Stimulated activated CD4-positive, alpha-beta T cell treated with anti-CD3 and anti-CD28 coated beads, TNF-alpha, amount 100 ng/mL, for 48 hours (primary cell): ENCODE data around the gene DIAPH3.

Experiments
- DNase-seq, 3 donors: peaks; one replicate each; pipeline ENCODE4 v3.0.0-alpha.2; 2020; ENCODE audit warnings: low read depth in 3 of 3

DIAPH3 gene

DNA sequence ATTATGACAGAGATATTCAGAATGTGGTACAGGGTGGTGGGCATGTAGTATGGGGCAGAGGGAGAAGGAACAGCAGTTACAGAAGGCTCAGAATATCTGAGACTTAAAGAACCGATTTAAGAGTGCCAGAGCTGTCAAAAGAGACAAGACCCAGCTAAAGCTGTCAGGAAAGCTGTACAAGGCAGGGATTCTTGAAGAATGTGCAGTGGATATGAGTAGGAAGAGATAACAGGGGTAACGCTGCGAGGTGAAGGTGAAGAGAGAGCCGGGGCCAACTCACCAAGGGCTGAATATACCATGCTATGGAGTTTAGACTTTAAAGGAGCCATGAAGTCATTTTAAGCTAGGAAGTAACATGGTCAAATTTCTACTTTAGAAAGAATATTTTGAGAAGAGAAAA is 381.0 kb downstream of the DIAPH3 start:
- no peak for DNase-seq

GRCh38 chr13:59780058-59780457 is 383.7 kb downstream of the DIAPH3 start:
- no peak for DNase-seq

- no peak for DNase-seq
These were observed 386.6 kb downstream of the DIAPH3 start for GRCh38 chr13:59776924-59777690.

GRCh38 chr13:59774491-59774971 is 389.2 kb downstream of the DIAPH3 start:
- no peak for DNase-seq

GRCh38 chr13:59771272-59771671 is 392.5 kb downstream of the DIAPH3 start:
- no peak for DNase-seq

DNA sequence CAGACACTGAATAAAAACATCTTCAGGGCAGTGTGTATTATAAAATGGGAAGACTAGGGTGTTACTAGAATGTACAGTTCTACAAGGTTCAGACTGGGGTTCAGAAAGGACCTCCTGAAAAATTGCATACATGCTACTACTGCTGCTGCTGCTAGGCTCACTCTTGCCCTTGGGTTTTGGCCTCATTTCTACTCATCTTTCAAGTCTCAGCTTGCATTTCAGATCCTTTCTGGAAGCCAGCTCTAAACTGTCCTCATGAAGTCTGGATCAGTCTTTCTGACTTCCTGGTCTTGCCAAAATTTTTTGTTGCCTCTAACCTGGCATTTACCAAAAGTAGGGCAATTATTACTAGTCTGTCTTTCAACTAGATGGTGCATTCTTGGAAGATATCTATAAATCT is 393.3 kb downstream of the DIAPH3 start:
- DNase-seq: no peak

- no peak for DNase-seq
These were observed 397.5 kb downstream of the DIAPH3 start for GRCh38 chr13:59766236-59766635.

GRCh38 chr13:59755632-59756290 is 408.0 kb downstream of the DIAPH3 start:
- no peak for DNase-seq

DNA sequence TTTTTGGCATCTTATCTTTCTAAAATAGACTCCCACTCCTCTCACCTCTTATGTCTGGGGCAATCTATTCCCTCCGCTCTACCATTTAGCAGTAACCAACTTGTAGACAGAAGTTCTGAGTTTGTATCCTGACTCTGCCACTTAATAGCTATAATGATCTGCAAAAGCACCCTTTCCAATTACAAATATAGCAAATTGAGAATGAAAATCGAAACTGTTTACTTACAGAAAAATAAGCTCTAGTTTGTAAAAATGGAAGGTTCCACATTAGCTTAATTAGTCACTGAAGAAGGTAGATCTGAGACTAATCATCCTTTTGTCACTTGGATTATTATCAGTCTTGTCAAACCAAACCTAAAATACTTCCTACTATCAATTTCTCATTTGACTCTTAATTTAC is 409.3 kb downstream of the DIAPH3 start:
- no peak for DNase-seq

DNA sequence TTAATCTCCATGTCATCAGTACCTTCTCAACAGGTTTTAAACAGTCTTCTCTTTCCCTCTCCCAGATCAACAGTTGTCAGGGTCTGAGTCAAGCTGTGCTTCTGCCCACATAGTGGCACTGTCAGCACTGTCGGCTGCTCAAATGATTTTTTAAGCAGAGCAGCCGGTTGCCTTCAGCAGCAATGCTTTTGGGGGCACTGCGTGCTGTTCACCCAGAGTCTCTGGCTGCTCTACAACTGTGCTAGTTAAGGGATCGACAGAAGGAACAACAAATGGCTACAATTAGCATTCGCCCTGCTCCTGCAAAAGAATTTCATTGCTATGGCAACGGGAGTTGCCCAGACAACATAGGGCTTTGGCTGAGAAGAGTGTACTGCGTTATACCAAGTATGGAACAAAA is 412.9 kb downstream of the DIAPH3 start:
- DNase-seq: no peak

DNA sequence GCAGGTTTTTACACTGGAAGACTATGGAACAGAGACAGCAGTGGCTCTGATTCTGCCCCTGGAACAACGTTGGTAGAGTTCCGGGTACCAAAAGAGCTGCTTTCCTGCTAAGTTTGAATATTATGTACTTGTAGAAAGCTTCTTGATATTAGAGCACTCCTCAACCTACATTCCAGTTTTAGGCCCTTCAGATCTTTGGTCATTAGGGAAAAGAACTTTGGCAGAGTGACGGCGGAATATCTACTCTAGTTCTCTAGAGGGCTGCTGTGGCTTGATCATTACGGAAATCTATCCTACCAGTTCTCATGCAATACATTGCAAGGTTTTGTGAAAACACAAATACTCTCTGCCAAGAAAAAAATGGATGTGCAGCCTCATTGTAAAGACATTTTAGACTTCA is 415.7 kb downstream of the DIAPH3 start:
- no peak for DNase-seq

DNA sequence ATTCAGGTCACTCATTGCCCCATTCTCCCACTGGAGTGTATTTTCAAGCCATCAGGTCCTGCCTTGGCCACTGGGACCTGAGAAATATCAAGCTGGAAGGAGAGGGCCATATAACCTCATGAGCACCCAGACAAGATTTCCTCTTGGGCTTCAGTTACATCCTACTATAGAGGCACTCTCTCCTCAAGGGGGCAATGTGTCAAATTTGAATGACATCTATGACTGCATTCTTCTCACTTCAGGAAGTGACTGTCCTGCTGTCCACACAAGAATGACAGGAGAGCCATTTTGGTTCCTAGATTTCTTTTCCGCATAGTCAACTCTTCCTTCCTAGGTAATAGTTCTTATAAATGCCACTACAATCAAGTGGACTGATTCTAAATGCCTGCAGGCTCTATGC is 416.2 kb downstream of the DIAPH3 start:
- no peak for DNase-seq

GRCh38 chr13:59746291-59746962 is 417.3 kb downstream of the DIAPH3 start:
- no peak for DNase-seq

DNA sequence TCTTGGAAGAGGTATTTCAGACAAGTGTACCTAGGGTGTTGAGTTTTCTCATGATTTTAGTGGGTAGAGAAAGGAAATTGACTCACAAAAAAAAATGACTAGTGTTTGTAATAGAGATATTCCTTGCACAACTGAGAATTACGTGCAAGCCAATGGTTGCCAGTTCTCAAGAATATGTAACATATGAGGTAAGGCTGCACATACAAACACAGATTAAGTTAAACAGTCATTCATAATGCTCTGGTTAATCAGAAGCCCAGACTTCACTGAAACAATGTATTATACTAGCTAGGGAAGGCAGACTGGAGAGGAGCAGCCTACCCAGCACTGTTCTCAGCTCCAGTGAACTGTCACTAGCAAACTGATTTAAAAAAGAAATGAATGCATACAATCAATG is 418.3 kb downstream of the DIAPH3 start:
- DNase-seq: no peak

DNA sequence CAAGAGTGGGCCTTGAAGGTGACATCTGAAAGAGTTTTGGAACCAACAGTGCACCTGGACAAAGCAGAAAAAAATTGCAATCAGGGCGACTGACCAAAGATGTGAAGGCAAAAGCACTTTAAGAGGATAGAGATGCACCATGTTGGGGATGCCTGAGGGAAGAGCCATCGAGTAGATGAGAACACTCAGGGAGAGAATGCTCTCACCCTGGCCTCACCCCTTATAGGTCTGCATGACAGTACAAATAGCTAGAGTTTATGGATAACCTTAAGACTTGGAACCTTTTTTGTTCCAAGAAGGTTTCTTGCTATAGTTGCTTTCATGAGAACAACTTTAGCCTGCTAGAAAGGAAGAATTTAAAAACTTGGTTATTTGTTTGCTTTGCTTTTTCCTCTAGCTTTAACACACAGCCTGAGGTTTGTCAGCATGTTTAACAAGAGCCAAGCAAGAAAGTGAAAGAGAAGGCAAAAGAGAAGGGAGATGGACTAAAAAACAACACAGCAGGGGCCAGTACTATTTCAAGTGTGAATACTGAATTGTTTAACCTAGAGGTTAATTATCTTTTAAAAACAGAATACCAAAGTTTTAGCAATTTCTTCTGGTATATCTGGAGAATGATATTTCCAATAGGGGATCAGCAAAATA is 418.9 kb downstream of the DIAPH3 start:
- no peak for DNase-seq

GRCh38 chr13:59743195-59743594 is 420.5 kb downstream of the DIAPH3 start:
- DNase-seq: no peak

DNA sequence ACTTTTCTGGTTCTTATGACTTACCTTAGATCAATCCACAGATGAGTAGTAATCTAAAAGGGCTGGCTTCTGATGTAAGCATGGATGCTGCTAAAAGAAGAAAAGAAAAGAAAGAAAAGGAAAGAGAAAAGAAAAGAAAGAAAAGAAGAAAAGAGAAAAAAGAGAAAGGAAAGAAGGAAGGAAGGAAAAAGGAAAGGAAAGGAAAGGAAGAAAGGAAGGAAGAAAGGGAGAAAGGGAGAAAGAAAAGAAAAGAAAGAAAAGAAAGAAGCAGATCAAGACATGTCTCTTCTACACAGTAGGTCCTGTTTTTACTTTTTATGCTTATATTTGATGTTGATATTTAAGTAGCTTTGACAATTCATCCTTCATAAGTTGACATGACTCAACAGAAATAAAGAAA is 421.3 kb downstream of the DIAPH3 start:
- DNase-seq: no peak

- no peak for DNase-seq
These were observed 424.8 kb downstream of the DIAPH3 start for GRCh38 chr13:59738921-59739320.

- no peak for DNase-seq
These were observed 429.3 kb downstream of the DIAPH3 start for GRCh38 chr13:59734393-59734792.

GRCh38 chr13:59733744-59734143 is 430.0 kb downstream of the DIAPH3 start:
- DNase-seq: no peak

GRCh38 chr13:59730026-59730425 is 433.7 kb downstream of the DIAPH3 start:
- DNase-seq: no peak

DNA sequence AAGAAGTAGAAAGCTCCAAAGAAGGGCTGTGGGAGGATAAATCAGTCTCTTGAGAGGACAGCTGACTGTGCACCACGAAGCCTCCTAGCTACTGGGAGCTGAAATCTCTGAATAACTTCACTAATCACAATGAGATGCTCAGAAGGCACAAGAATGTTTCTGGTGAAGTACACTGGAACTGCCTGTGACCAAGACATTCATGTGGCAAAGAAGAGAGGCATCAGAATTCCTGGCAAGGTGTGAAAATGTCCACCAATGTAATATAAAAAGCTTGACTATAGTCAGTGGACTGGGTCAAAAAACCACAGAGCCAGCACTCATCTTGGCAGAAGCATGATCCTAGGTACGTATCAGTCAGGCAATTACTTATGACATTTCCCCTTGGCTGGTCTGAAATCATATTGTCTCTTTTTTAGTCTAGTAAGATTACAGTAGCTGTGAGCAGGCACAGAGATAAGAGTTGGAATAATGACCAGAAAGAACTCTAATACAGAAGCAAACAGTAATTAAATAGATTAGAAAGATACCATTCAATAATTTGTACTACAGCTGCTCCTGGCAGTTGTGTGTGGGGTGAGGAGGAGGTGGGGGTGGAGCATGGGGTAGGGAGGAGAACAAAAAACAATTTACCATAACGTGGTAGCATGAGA is 434.7 kb downstream of the DIAPH3 start:
- no peak for DNase-seq
